Karpas-422 (cell line): ENCODE data around the gene UNC5B. TPM values are rescaled to one million over a fixed set of nuclear protein-coding genes. Genes with fewer than 3 reads are reported as not detected.
A peak's percentile ranks its signal among the peaks of the same experiment; 100 is the strongest.

ENCODE experiments used
- DNase-seq: peaks from one replicate; pipeline ENCODE4 v3.0.0-alpha.2; 2015
- H2AFZ ChIP-seq: fragments of 200-600 bp; sonication (generic); 2 replicates; pipeline ENCODE4 v1.6.1; 2014; ENCODE audit warnings: antibody characterized with exemption, low read length, mixed read lengths
- H3K27ac ChIP-seq: fragments of 200-600 bp; sonication (generic); 2 replicates; pipeline ENCODE4 v1.5.1; 2014; ENCODE audit warnings: mild to moderate bottlenecking, low read length, moderate library complexity
- H3K27me3 ChIP-seq: fragments of 200-600 bp; sonication (generic); 2 replicates; pipeline ENCODE4 v1.6.1; 2014; ENCODE audit warnings: low read length, mixed read lengths
- H3K36me3 ChIP-seq: fragments of 200-600 bp; sonication (generic); 2 replicates; pipeline ENCODE4 v1.6.1; 2014; ENCODE audit warnings: low read length, mixed read lengths; ENCODE audit not compliant: insufficient read depth
- H3K4me1 ChIP-seq: fragments of 200-600 bp; sonication (generic); 2 replicates; pipeline ENCODE4 v1.6.1; 2014; ENCODE audit warnings: mild to moderate bottlenecking, low read length, mixed read lengths
- H3K4me2 ChIP-seq: fragments of 200-600 bp; sonication (generic); 2 replicates; pipeline ENCODE4 v1.6.1; 2014; ENCODE audit warnings: low read length, low read depth, mild to moderate bottlenecking; ENCODE audit not compliant: poor library complexity, severe bottlenecking
- H3K4me3 ChIP-seq: fragments of 200-600 bp; sonication (generic); 2 replicates; pipeline ENCODE4 v1.5.1; 2014; ENCODE audit warnings: mild to moderate bottlenecking, antibody characterized with exemption, low read length, mixed read lengths
- H3K79me2 ChIP-seq: fragments of 200-600 bp; sonication (generic); 2 replicates; pipeline ENCODE4 v1.6.1; 2014; ENCODE audit warnings: mild to moderate bottlenecking, low read length, mixed read lengths
- H3K9ac ChIP-seq: fragments of 200-600 bp; sonication (generic); 2 replicates; pipeline ENCODE4 v1.6.0; 2014; ENCODE audit warnings: low read length
- H3K9me2 ChIP-seq: fragments of 200-600 bp; sonication (generic), shearing (Covaris generic); replicated peaks from 2 replicates; pipeline ENCODE4 v1.6.0; 2014; ENCODE audit warnings: mild to moderate bottlenecking, low read length, moderate library complexity; ENCODE audit not compliant: insufficient read depth
- H3K9me3 ChIP-seq: fragments of 300-700, 200-600 bp; sonication (generic); 2 replicates; pipeline ENCODE4 v1.6.1; 2014; ENCODE audit warnings: low read length, mixed read lengths
- H4K20me1 ChIP-seq: fragments of 200-600 bp; sonication (generic); 2 replicates; pipeline ENCODE4 v1.6.1; 2014; ENCODE audit warnings: mild to moderate bottlenecking, antibody characterized with exemption, low read length, low read depth; ENCODE audit not compliant: insufficient read depth
- total RNA-seq: library from RNA; depleted of rRNA; stranded (reverse); fragments of >200 nt; shearing (Covaris generic); gene quantifications from 2 replicates; pipeline ENCODE4 v1.2.3, GENCODE V29; 2014; ENCODE audit warnings: low replicate concordance

The UNC5B gene
- total RNA-seq, 1 experiment from 2014 or later, result not detected

- Histone ChIP-seq H4K20me1 (0 out of 2 replicates have a peak, but pooled peaks cover 3% of the 10 kb centered on the region), H3K27ac (no peak overlapping the region), H3K9ac (no peak overlapping the region), H2AFZ (no peak overlapping the region), H3K4me2 (no peak overlapping the region), H3K4me1 (peaks cover 5% of the 10 kb centered on the region; the same call in 1 of the 2 replicates), H3K9me2 (no peaks in the 10 kb centered on the region), H3K79me2 (no peaks in the 10 kb centered on the region), H3K27me3 (no peaks in the 10 kb centered on the region), H3K36me3 (no peaks in the 10 kb centered on the region), H3K4me3 (no peak overlapping the region), H3K9me3 (no peaks in the 10 kb centered on the region)
- peak; percentile 53 for DNase-seq
Measured at GRCh38 chr10:71222601-71223346, 10.4 kb downstream of the UNC5B start.

- H3K4me1 ChIP-seq, result peaks cover 5% of the 10 kb centered on the region; the same call in 1 of the 2 replicates
- 0 out of 2 replicates have a peak, but pooled peaks cover 3% of the 10 kb centered on the region for H4K20me1 ChIP-seq
- no peak overlapping the region for H3K9ac ChIP-seq
- no peak overlapping the region for H3K27ac ChIP-seq
- H3K4me2 ChIP-seq, result no peak overlapping the region
- no peaks in the 10 kb centered on the region for H3K36me3 ChIP-seq
- no peaks in the 10 kb centered on the region for H3K9me3 ChIP-seq
- no peaks in the 10 kb centered on the region for H3K27me3 ChIP-seq
- DNase-seq, result no peak
- no peak overlapping the region for H2AFZ ChIP-seq
- no peak overlapping the region for H3K4me3 ChIP-seq
- H3K79me2 ChIP-seq, result no peaks in the 10 kb centered on the region
- H3K9me2 ChIP-seq, result no peaks in the 10 kb centered on the region
Measured at GRCh38 chr10:71223347-71224058, 11.1 kb downstream of the UNC5B start.

DNA sequence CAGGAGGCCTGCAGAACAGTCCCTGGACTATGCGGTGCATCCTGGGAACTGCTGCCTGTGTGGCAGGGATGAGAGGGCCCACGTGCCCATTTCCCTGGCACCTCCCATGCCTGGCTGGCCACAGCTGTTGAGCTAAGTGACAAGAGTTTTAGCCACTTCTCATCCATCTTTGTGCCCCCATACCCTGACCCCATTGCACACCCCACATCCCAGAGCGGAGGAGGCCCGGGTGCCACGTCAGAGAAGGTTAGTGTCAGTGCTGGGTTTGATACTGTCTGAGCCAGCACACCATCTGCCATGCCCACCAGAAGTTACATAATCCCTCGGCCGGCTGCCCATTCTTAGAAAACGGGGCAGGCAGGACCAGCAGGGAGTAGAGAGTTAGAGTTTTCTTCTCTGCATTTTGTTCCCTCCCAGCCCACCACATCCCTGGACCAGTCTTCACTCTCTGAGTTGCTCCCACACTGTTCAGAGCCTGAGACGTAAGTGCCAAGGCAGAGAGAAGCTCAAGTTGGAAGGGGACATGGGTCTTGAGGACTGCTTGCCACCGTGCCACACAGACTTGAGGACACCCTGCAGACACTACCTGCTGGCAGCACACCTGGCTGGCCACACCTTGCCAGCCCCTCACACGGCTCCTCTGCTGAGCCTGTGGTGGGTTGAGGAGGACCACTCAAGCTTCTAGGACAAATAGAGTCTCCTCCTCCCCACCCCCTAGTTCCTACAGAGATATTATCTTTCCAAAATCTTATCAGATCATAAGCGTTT is 13.1 kb downstream of the UNC5B start:
- DNase-seq, result no peak
- H3K27ac ChIP-seq, result no peak overlapping the region
- no peaks in the 10 kb centered on the region for H3K27me3 ChIP-seq
- no peaks in the 10 kb centered on the region for H3K79me2 ChIP-seq
- H4K20me1 ChIP-seq, result 0 out of 2 replicates have a peak, but pooled peaks cover 3% of the 10 kb centered on the region
- no peaks in the 10 kb centered on the region for H3K36me3 ChIP-seq
- H3K9me3 ChIP-seq, result no peaks in the 10 kb centered on the region
- no peaks in the 10 kb centered on the region for H3K9me2 ChIP-seq
- H3K4me1 ChIP-seq, result peaks cover 5% of the 10 kb centered on the region; the same call in 1 of the 2 replicates
- no peak overlapping the region for H3K4me3 ChIP-seq
- no peak overlapping the region for H3K9ac ChIP-seq
- H3K4me2 ChIP-seq, result no peak overlapping the region
- no peak overlapping the region for H2AFZ ChIP-seq

DNA sequence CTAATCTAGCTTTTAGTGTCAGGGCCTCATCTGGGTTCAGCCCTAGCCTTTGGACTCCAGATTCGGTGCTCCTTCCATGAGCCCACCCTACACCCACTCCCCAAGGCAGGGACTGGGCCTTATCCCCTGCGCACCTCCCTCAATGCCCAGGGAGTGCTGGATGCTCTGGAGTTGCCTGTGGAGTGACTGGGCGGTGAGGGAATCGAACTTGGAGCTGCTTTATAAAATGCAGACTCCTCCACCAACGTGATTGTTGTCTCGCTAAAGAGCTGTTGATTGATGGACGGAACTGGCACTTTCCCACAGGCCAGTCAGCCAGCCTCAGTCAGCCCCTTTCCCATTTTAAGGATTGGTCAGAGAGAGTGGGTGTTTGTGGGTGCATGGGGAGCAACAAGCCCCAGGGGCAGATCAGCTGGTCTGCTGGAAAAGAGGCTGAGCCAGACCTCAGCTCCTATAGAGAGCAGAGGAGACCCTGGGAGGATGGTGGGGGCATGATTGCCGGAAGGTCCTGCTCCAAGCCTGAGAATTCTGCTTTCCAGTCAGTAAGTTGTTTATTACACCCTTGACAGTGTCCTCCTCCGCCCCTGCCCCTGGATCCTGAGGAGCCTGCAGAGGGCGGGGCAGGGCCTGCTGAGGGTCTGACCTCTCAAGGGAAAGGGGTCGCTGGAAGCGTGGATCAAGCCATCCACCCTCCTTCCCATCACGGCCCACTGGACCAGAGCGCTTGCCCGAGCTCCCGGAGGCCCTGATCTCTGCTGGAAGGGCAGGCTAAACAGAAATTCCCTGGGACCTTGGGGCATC is 16.7 kb downstream of the UNC5B start:
- DNase-seq, result no peak
- no peak overlapping the region for H3K4me2 ChIP-seq
- H3K9me2 ChIP-seq, result no peaks in the 10 kb centered on the region
- H3K9me3 ChIP-seq, result no peaks in the 10 kb centered on the region
- H3K9ac ChIP-seq, result no peak overlapping the region
- H2AFZ ChIP-seq, result no peak overlapping the region
- H3K4me3 ChIP-seq, result no peak overlapping the region
- no peaks in the 10 kb centered on the region for H4K20me1 ChIP-seq
- H3K27ac ChIP-seq, result no peak overlapping the region
- no peaks in the 10 kb centered on the region for H3K27me3 ChIP-seq
- H3K79me2 ChIP-seq, result no peaks in the 10 kb centered on the region
- H3K4me1 ChIP-seq, result no peaks in the 10 kb centered on the region
- H3K36me3 ChIP-seq, result no peaks in the 10 kb centered on the region

GRCh38 chr10:71229726-71230655 is 17.6 kb downstream of the UNC5B start:
- no peaks in the 10 kb centered on the region for H4K20me1 ChIP-seq
- no peak overlapping the region for H3K4me2 ChIP-seq
- no peak for DNase-seq
- no peak overlapping the region for H3K27ac ChIP-seq
- no peaks in the 10 kb centered on the region for H3K79me2 ChIP-seq
- no peaks in the 10 kb centered on the region for H3K9me2 ChIP-seq
- no peak overlapping the region for H2AFZ ChIP-seq
- H3K4me3 ChIP-seq, result no peak overlapping the region
- H3K9ac ChIP-seq, result no peak overlapping the region
- H3K4me1 ChIP-seq, result no peaks in the 10 kb centered on the region
- no peaks in the 10 kb centered on the region for H3K9me3 ChIP-seq
- H3K36me3 ChIP-seq, result no peaks in the 10 kb centered on the region
- H3K27me3 ChIP-seq, result no peaks in the 10 kb centered on the region

DNA sequence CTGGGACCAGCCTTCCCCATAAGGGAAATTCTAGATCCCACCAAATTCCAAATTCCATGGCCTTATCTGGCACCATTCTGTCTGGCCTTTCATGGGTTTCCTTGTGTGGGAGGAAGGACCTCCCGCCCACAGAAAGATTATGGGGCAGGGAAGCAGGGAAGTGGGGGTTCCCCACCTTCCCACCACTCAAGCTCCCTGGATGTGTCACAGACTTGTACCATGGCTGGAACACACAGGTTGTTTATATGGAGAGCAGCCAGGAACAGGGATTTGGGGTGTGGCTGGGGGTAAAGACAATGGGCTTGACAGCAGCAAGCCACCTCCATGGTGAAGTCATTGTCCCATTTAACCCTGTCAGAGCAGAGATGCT is 18.3 kb downstream of the UNC5B start:
- no peak overlapping the region for H3K9ac ChIP-seq
- H3K36me3 ChIP-seq, result no peaks in the 10 kb centered on the region

GRCh38 chr10:71231206-71231605 is 18.8 kb downstream of the UNC5B start:
- DNase-seq, result no peak
- Histone ChIP-seq H3K9me3 (no peaks in the 10 kb centered on the region), H3K79me2 (no peaks in the 10 kb centered on the region), H3K4me1 (no peaks in the 10 kb centered on the region), H3K27me3 (no peaks in the 10 kb centered on the region), H3K27ac (no peak overlapping the region), H3K4me2 (no peak overlapping the region), H2AFZ (no peak overlapping the region), H4K20me1 (no peaks in the 10 kb centered on the region), H3K9ac (no peak overlapping the region), H3K9me2 (no peaks in the 10 kb centered on the region), H3K4me3 (no peak overlapping the region), H3K36me3 (no peaks in the 10 kb centered on the region)

More for the DNA sequence above, 18.3 kb downstream of the UNC5B start:
- H3K4me3 ChIP-seq, result no peak overlapping the region
- no peaks in the 10 kb centered on the region for H3K9me3 ChIP-seq
- no peaks in the 10 kb centered on the region for H3K9me2 ChIP-seq
- no peak overlapping the region for H3K27ac ChIP-seq
- H4K20me1 ChIP-seq, result no peaks in the 10 kb centered on the region
- no peaks in the 10 kb centered on the region for H3K79me2 ChIP-seq
- no peak overlapping the region for H3K4me2 ChIP-seq
- no peak for DNase-seq
- H2AFZ ChIP-seq, result no peak overlapping the region
- H3K27me3 ChIP-seq, result no peaks in the 10 kb centered on the region
- no peaks in the 10 kb centered on the region for H3K4me1 ChIP-seq
